ENCODE results near the gene CENPM. TPM values are rescaled to one million over a fixed set of nuclear protein-coding genes. Genes with fewer than 3 reads are reported as not detected.

Gene CENPM
- total and polyA plus RNA-seq, 2 donors (not counting 3 experiments of a cell fraction or from before 2014, with no cell fraction given) = 34.5 to 37.4 TPM

DNA sequence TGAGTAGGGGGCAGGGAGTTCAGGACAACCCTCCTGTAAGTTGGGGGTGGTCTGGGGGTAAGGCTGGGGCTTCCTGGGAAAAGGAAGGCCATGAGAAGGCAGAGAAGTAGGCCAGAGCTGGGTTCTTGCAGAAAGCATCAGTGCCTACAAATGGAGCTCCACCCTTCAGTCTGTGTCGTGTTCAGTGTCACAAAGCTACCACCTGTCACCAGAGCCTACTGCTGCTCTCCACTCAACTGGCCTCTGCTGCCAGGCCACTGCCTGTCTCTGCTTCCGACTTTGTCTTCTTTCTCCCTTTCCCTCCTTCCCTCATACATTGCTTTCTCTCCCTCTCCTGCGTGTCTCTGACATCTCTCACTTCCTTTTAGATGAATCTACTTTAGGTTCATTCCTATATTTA lies 48.3 kb upstream of the CENPM start:
- no peak overlapping the region for H2AFZ ChIP-seq (ENCODE audit: low read depth, low read length)
- no peaks in the 10 kb centered on the region for H3K9me3 ChIP-seq (replicated peaks; ENCODE audit: control insufficient read depth, insufficient read depth, low read length)
- no peak for TF ChIP-seq EZH2 (IDR thresholded peaks at IDR 0.05; ENCODE audit: borderline replicate concordance, low read depth, low read length, severe bottlenecking)
- no peak for TF ChIP-seq JUN (IDR thresholded peaks at IDR 0.05; ENCODE audit: borderline replicate concordance, insufficient read depth, insufficient read length, low read depth)
- no peak for TF ChIP-seq POLR2A (IDR thresholded peaks at IDR 0.05; ENCODE audit: low read depth, low read length)
- TF ChIP-seq GATA2 (IDR thresholded peaks at IDR 0.05; ENCODE audit: insufficient read depth, insufficient read length, low read depth, low read length) = no peak
- TF ChIP-seq POLR2AphosphoS5 (IDR thresholded peaks at IDR 0.05; ENCODE audit: insufficient read depth, low read depth, low read length) = no peak
- no peak for TF ChIP-seq MYC (IDR thresholded peaks at IDR 0.05; ENCODE audit: low read depth, low read length)
- no peak for TF ChIP-seq FOS (IDR thresholded peaks at IDR 0.05; ENCODE audit: borderline replicate concordance, insufficient read depth, low read length)
- TF ChIP-seq, protein P1, sequence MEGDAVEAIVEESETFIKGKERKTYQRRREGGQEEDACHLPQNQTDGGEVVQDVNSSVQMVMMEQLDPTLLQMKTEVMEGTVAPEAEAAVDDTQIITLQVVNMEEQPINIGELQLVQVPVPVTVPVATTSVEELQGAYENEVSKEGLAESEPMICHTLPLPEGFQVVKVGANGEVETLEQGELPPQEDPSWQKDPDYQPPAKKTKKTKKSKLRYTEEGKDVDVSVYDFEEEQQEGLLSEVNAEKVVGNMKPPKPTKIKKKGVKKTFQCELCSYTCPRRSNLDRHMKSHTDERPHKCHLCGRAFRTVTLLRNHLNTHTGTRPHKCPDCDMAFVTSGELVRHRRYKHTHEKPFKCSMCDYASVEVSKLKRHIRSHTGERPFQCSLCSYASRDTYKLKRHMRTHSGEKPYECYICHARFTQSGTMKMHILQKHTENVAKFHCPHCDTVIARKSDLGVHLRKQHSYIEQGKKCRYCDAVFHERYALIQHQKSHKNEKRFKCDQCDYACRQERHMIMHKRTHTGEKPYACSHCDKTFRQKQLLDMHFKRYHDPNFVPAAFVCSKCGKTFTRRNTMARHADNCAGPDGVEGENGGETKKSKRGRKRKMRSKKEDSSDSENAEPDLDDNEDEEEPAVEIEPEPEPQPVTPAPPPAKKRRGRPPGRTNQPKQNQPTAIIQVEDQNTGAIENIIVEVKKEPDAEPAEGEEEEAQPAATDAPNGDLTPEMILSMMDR (IDR thresholded peaks at IDR 0.05; ENCODE audit: extremely low read depth in 1 of 2, insufficient read depth in 1 of 2, low read depth in 1 of 2, low read length in 2 of 2) = no peak
- TF ChIP-seq, protein P2, sequence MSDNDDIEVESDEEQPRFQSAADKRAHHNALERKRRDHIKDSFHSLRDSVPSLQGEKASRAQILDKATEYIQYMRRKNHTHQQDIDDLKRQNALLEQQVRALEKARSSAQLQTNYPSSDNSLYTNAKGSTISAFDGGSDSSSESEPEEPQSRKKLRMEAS (IDR thresholded peaks at IDR 0.05; ENCODE audit: insufficient read depth, insufficient read length) = no peak
- FAIRE-seq = no peak
- H3K4me3 ChIP-seq (replicated peaks in 1 of 3; ENCODE audit: insufficient read depth in 1 of 3, low read depth in 1 of 3, low read length in 3 of 3) = no peak overlapping the region
- no peaks in the 10 kb centered on the region for H3K36me3 ChIP-seq (ENCODE audit: control insufficient read depth in 2 of 2, extremely low read depth in 1 of 2, insufficient read depth in 2 of 2, low read length in 2 of 2)
- H3K27me3 ChIP-seq (ENCODE audit: control insufficient read depth in 2 of 2, insufficient read depth in 2 of 2, low read length in 2 of 2) = peaks cover 0 to 12% of the 10 kb centered on the region in 2 experiments
- dilution Hi-C loops (cut with MboI; ENCODE audit: extremely low pct_ligation_motif_present, low sequenced_read_pairs) (no loop called here), intact Hi-C loops (cut with micrococcal nuclease) (no loop called here)
- H3K79me2 ChIP-seq (ENCODE audit: control insufficient read depth, insufficient read depth, low read length) = no peaks in the 10 kb centered on the region
- CTCF ChIA-PET = no interaction called here
- H3K9me1 ChIP-seq (replicated peaks; ENCODE audit: control insufficient read depth, extremely low read depth, insufficient read depth, low read length) = no peaks in the 10 kb centered on the region
- H3K27ac ChIP-seq (ENCODE audit: insufficient read depth, low read depth, low read length) = no peak overlapping the region
- POLR2A ChIA-PET = no interaction called here
- H4K20me1 ChIP-seq (replicated peaks; ENCODE audit: control insufficient read depth, extremely low read depth, insufficient read depth, low read length) = no peaks in the 10 kb centered on the region
- no peak overlapping the region for H3K4me2 ChIP-seq (ENCODE audit: insufficient read depth, low read length)
- H3K9ac ChIP-seq (replicated peaks; ENCODE audit: extremely low read depth, insufficient read depth, low read length) = no peak overlapping the region
- BruUV-seq (replicated peaks) = no TSS peak
- H3K4me1 ChIP-seq (ENCODE audit: control insufficient read depth, extremely low read depth, insufficient read depth, low read length) = no peaks in the 10 kb centered on the region
- no peak for DNase-seq (ENCODE audit: low read depth, low spot score)
